GM19240 (cell line): ENCODE measurements around the gene FBXO2.

Experiments
- DNase-seq: peaks from one replicate; pipeline ENCODE4 v3.0.0; 2011; ENCODE audit warnings: low spot score; ENCODE audit not compliant: insufficient read length

Gene FBXO2

DNA sequence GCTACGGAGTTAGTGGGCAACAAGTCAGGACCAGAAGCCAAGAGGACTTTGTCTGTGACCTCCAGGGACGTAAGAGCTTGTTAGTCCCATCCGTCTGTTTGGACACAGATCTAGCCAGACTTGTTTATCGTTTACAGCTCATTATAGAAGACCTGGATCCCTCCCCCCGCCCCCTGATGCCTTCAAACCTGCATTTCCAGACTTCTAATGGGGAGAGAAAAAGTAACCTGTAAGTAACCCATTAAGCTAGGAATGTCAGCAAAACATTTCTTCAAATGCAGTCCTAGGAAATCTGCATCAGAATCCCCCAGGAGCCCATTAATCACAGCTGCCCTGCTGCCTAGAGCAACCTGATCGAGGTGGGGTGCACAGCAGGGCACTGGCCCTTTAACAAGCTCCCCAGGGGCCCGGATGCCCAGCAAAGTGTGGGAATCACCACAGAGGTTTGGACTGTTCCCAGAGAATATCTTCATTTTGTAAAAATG is 28.1 kb upstream of the FBXO2 start:
- DNase-seq, result no peak

DNA sequence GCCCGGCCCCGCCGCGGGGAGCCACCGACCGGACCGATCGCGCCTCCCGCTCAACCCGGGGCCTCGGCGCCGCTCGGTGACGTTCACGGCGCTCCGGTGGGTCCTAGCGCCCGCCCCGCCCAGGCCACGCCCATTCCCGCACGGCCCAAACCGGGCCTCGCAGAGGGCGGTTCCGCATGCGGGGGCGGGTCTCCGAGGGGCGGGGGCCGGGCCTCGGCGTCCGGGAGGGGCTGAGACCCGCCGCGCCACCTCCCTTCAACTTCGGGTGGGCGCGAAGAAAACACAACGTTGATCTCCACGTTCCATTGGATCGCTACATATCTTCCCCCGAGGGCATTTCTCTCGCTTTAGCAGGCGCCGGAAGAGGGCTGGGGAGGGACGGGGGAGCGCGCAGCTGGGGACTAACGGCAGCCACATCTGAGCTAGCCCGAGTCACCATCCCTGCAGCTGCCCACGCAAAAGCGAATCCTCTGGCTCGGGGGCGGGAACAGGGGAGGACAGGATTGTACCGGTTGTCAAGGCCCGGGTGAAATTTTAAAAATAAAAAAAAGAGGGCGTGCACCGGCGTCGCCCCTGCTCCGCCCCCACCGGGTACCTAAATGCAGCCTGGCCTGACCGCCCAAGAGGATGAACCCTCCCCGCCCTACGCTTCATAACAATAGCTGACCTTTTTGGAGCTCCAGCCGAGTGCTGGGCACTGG is 27.0 kb upstream of the FBXO2 start, which contains the start of gene MAD2L2:
Gene MAD2L2 (minus strand): TSS at position 78 of the 701 bp plus-strand sequence. CDS start 547 bp downstream, outside the sequence.
- DNase-seq, result peak; percentile 94

DNA sequence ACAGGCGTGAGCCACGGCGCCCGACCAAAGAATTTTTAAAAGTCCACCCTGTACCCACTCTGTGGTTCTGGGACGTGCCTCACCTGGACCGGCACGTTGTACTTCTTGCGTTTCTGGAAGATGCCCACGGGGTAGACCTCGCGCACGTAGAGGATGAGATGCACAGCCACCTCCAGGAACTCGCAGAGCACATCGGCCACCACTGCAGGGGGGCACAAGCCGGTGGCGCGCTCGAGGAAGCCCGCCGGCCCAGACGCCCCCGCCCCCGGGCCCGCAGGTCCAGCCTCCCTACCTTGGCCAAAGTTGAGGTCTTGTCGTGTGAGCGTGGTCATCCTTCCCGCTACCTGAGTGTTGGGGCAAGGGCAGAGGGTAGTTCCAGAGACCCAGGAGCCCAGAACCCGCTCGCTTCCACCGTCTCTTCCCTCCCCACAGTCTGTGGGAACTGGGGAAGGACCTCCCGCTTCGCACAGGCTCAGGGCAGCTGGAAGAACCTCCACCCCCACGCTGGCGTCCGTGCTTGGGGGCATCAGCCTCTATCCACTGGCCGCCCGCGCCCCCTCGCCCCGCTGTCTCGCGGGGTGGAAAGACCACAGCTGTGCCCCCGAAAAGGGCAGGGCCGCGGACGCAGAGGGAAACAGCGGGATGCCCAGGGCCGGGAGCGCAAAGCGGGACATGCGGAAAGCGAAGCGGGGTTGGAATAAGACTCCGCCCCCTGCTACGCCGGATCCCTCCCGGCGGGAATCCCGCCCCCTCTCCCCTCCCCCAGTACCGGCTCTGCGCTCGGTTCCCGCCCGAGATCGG is 26.2 kb upstream of the FBXO2 start:
- no peak for DNase-seq

DNA sequence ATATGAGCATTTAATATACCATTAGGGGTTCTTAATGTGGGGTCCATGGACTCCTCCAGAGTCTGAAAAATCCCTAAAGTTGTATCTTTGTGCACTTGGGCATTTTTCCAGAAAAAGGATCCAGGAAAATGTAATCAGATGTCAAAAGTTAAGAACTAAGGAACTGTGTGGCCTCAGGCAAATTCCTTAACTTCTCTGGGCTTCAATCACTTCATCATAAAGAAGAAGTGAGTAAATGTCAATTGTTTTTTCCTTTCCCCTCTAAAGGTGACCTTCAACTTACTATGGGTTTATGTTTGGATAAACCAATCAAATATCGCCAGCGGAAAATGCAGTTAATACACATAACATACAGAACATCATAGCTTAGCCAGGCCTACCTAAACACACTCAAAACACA is 24.2 kb upstream of the FBXO2 start:
- no peak for DNase-seq

DNA sequence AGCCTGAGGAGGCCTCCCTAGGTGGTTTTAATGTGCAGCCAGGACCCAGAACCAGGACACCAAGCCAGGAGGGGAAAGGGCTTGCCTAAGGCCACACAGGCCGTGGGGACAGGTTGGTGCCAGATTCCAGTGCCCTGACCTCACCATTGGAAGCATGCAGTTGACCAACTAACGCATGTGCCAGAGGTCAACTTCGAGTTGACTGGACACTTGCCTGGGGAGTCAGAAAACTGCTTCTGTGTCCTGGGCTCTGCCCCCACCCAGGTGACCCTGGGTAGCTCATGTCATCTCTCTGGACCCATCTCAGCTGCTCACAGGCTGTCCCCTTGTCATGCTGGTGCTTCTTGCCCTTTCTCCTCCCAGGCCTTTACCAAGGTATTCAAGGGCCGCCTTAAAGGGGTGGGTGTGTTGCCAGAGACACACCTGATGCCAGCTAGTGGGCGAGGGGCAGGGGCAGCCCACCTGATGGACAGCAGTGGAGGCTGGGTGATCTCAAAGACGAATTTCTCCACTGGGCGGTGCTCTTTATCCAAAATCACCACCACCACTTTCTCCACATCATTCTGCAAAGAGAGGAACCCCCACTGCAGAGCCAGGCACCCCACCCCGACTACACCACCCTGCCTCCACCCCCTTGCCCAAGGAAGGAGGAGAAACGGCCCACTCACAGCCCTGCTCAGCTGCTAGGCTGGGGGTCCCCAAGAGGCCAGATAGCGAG is 22.3 kb upstream of the FBXO2 start:
- DNase-seq, result no peak

DNA sequence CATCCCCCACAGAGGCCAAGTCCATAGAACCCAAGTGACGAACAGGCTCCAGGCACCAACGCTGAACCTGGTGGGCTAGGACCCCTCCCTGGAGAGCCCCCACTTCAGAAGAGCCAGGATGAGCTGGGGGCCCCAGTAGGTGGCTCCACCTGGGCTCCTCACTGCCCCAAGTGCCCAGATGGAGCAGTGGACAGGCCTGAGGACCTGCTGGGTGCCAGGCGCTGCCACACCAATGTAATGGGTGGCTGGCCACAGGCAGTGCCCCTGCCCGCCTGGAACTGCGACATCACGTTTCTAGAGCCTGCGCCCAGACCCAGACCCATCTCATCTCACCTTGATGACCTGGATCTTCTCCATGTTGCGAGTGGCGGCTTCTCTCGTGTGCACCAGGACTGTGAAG is 21.1 kb upstream of the FBXO2 start:
- no peak for DNase-seq

DNA sequence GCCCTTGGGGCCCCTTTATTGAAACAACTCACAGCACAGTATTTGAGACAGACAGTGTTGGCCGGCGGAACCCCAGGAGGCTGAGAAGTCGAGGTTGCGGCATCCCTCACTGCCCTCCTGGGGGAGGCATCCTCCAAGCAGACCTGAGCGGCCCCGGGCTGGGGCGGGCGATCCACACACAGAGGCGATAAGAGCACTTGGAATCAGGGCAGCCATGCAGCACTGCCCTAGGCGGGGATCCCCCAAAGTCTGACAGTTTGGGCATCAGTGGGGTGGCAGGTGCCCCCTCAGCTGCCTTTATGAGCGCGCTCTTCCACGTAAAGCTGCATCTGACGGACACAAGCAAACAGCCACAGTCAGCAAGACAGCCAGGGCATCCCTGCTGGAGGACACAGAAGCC is 20.3 kb upstream of the FBXO2 start:
- DNase-seq, result no peak

DNA sequence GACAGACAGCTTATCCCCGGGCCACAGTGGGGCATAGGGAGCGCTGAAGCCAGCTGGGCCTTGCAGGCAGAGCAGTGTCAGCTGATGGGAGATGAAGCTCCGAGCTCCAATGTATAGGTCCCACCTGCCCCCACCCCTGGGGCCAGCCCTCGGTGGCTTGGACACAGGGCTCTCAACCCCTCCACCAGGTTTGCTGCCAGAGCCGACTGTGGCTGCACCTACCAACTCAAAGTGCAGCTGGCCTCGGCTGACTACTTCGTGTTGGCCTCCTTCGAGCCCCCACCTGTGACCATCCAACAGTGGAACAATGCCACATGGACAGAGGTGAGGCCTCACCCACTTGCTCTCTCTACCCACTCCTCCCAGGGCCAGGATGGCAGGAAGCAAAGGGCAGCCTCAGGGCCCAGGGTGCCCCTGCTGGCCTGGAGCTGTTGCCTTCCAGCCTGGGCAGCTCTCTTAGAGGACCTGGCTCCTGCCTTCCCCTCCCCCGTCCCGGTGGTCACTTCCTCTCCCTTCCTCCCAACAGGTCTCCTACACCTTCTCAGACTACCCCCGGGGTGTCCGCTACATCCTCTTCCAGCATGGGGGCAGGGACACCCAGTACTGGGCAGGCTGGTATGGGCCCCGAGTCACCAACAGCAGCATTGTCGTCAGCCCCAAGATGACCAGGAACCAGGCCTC is 19.0 kb upstream of the FBXO2 start:
- no peak for DNase-seq

DNA sequence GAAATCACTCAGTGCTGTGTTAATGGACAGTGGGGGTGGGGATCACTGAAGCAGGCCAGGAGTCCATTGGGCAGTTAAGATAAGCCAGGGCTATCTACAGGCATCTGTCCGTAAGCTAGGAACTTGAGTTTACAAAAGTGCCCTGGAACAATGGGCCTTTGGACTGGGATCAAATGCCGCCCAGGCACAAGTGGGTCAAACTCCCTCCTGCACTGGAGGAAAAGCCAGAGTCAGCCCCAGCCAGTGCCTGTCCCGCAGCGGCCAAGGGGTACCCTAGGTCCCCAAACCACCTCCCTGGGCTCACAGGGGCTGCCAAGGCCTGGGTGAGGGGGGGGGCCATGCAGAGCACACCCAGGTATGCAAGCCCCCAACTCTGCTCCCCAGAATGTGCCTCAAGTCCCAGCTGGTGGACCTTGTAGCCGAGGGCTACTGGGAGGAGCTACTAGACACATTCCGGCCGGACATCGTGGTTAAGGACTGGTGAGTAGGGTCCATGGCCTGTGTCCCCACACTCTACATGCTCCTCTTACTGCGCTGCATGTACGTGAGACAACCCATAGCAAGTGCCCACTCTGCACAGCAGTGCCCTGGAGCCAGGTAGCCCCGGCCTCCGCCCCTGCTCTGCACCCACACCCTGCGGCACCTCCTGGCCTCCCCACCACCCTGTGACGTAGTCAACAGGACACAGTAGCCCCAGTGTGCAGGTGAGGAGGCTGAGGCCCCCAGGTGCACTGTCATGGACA is 17.5 kb upstream of the FBXO2 start:
- DNase-seq, result no peak

DNA sequence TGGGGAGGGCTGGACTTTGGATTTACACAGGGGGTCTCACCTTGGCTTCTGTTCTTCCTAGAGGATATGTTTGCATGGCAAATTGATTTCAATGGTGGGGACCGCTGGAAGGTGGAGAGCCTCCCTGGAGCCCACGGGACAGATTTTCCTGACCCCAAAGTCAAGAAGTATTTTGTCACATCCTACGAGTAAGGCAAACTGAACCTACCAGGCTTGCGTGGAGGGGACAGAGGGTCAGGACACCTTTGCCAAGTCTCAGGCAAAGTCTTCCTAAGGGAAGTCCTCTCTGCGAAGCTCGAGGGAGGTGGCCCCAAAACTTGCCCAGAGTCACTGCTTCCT is 16.9 kb upstream of the FBXO2 start:
- no peak for DNase-seq

DNA sequence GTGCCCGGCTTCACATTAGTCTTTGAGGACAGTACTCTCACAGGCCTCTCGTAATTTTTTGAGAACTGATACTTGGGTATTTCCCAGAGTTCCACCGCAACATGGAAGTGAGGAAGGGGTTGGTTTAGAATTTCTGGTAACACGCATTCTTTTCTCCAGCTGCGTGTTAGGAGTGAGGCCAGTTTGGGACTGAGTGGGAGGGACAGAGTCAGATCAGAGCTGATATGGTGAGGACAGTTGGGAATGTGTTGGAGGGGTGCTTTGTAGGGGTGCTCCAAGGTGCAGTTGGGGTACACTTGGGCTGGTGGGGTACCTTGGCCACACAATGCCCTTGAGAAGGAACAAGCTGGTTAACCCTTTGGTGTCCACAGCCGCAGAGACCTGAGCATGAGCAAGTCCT is 16.5 kb upstream of the FBXO2 start:
- DNase-seq, result no peak

DNA sequence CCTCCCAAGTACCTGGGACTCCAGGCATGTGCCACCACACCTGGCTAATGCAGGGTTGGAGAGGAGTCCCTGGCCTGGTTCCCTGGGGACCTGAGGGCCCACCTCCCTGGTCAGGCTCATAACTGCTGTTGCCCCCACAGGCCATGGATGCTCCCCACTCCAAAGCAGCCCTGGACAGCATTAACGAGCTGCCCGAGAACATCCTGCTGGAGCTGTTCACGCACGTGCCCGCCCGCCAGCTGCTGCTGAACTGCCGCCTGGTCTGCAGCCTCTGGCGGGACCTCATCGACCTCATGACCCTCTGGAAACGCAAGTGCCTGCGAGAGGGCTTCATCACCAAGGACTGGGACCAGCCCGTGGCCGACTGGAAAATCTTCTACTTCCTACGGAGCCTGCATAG is 14.3 kb upstream of the FBXO2 start:
- no peak for DNase-seq

DNA sequence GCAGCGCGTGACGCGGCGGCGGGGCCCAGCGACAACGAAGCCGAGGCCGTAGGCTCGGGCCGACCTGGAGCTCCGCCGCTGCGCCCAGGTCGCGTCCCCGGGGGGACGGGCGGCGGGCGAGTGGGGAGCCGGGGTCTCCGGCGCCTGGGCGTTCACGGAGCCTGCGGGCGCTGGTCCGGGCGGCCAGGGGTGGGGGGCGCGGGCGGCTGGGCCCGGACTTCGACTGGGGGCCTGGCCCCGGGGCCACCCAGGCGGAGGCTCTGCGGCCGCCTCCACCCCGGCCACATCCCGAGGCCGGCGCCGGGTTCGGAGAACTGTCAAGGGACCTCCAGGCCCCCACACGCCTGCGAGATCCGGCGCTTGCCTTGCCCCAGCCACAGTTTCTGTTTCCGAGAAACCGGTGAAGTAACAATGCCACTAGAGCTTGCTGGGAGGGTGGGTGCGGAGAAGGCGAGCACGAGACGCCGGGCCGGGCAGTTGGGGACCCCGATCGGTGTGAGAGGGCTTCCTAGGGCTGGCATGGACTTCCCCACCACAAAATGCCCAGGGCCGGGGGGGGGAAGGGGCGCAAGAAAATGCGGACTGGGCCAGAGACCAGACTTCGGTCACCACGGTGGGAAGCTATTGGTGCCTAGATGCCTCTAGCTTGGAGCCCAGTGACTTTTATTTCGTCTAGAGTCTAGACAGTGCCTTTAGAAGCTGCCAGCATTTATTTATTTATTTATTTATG is 10.3 kb upstream of the FBXO2 start:
- DNase-seq, result peak; percentile 53

DNA sequence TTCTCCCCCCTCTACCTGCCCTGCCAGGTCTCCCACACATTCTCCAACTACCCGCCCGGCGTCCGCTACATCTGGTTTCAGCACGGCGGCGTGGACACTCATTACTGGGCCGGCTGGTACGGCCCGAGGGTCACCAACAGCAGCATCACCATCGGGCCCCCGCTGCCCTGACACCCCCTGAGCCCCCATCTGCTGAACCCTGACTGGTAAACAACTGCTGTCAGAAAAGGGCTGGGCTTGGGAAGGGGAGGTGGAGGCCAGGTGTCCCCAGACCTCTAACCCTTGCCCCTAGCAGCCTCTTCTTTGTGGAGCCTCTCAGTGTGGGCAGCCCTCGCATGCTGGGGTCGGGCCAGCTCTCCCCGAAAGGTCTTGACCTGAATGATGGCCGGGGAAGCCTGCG is 6.9 kb upstream of the FBXO2 start:
- DNase-seq, result no peak

DNA sequence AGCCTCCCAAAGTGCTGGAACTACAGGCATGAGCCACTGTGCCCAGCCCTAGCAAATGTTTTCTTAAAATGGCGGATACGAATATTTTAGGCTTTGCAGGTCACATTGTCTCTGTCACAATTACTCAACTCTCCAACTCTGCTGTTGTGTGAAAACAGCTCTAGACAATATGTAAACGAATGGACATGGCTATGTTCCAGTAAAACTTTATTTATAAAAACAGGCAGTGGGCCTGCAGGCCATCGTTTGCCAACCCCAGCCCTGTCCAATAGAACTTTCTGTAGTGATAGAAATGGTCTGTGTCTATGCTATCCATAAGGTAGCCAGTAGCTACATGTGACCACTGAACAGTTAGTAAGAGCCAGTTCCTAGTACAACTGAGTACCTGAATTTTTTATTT is 5.5 kb upstream of the FBXO2 start:
- DNase-seq, result no peak

DNA sequence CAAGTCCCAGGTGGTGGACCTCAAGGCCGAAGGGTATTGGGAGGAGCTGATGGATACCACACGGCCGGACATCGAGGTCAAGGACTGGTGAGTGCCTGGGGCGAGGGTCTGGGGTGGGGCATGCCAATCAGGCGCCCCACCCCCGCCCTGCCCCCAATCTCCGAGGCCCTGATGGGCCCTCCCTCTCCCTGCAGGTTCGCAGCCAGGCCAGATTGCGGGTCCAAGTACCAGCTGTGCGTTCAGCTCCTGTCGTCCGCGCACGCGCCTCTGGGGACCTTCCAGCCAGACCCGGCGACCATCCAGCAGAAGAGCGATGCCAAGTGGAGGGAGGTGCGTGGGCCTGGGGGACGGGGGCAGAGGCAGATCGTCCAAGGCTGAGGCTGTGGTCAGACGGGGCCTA is 4.3 kb upstream of the FBXO2 start:
- no peak for DNase-seq

DNA sequence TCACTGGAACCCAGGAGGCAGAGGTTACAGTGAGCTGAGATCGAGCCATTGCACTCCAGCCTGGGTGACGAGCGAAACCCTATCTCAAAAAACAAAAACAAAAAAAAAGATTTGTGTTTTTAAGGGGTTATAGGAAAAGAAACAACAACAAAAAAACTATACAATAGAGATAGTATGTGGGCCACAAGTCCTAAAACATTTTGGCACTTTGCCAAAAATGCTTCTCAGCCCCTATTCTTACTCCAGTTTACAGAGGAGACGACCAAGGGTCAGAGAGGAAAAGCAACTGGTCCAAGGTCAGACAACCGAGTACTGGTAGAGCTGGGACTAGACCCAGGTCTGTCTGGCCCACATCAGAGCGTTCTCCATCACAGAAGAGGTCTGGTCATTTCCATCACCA is 3.4 kb upstream of the FBXO2 start:
- no peak for DNase-seq

DNA sequence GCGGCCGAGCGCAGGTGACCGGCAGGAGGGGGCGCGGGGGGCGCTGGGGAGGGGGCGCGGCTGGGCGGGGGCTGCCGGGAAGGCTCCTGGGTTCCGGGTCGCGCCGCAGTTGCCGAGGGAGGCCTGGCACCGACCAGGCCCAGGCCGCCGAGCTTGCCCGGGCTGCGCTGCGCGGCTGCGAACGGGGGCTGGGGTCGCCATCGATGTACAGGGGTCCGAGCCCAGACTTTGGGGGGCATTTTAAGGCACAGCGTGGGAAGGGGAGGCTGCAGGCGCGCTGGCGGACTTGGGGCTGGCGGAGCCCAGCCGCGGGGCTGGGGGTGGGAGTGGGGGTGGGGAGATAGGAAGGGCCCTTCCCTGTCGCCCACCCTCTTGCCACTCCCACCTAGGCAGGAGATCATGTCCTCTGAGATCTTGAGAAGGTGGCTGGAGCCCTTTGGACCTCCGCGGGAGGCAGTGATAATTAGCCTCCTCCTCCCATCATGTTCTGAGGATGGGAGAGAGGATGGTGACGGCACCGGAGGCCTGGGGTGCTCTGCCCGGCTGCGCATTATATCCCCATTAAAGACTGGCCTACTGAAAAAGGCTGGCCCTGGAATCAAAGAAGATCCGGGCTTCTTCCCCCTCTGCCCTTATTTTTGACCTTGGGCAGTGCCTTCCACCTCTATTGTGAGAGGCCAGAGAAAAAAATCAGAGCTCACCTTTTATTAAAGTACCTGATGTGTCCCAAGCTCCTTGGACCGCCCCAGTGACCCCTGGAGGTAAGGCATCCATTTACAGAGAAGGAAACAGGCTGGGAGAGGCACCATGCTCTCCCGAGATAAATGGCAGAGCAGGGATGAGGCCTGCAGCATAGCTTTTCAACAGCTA is 945 bp upstream of the FBXO2 start:
- no peak for DNase-seq

DNA sequence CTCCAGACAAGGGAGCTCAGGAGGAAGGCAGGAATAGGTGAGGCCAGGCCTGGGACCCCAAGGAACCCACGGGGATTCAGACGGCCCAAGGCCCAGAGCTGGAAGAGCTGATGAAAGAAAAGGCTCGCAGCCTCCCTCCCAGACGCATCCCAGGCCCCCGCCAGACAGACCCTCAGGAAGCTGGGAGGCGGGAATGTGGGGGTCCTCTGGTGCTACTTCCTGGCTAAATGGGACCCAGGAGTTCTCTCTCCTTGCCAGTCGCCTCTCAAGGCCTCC is 430 bp downstream of the FBXO2 start:
- no peak for DNase-seq
